GM21390 (cell line): ENCODE data around the gene POLR2I.
"Not testable (repeated sequence)": the region's sequence is repeated elsewhere in the genome, so short reads cannot be mapped to it uniquely, and the experiment has no call there.

Experiments used
- ATAC-seq: cut with Tn5 transposase; IDR thresholded peaks from one replicate; pipeline ENCODE4 v1.9.1; 2021; ENCODE audit not compliant: unreplicated experiment

POLR2I gene

DNA sequence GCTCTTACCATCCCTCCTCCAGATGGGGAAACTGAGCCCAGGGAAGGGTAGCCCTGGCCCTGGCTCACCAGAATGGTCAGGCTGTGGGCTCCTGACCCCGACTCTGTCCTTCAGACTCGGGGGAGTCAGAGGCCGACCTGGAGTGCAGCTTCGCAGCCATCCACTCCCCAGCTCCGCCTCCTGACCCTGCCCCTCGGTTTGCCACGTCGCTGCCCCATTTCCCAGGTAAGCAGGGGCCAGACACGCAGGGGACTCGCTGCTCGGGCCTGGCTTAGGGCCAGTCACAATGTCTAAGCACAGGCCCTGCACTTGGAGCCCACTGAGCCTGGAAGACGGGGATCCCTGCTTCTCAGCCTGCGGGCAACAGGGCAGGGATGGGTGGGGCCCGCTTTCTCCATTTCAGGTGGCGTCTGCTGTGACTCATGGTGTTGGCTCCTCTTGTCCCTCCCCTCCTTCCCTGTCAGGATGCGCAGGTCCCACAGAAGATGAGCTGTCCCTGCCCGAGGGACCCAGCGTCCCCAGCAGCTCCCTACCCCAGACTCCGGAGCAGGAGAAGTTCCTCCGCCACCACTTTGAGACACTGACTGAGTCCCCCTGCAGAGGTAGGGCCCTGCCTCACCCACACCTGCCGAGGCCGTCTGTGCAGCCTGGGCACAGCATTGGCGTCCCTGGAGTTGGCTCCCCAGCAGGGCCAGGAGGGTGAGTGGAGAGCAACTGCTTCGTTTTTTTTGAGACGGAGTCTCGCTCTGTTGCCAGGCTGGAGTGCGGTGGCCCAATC is 12.9 kb downstream of the POLR2I start:
- ATAC-seq: no peak

DNA sequence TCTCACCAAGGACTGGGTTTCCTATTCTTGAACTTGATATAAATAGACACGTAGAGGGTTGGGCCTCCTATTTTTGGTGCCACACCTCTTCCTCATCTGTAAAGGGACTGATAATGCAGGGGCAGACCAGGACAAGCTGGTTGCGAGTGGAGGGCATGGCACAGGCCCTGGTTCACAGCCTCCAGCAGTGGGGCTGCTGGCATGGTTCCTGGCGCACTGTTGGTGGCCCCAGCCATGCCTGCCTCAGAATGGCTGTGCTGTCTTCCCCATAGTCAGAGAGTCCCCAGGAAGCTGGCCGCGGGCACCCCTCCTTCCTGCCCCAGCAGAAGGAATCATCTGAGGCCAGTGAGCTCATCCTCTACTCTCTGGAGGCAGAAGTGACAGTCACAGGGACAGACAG is 14.2 kb downstream of the POLR2I start:
- no peak for ATAC-seq

DNA sequence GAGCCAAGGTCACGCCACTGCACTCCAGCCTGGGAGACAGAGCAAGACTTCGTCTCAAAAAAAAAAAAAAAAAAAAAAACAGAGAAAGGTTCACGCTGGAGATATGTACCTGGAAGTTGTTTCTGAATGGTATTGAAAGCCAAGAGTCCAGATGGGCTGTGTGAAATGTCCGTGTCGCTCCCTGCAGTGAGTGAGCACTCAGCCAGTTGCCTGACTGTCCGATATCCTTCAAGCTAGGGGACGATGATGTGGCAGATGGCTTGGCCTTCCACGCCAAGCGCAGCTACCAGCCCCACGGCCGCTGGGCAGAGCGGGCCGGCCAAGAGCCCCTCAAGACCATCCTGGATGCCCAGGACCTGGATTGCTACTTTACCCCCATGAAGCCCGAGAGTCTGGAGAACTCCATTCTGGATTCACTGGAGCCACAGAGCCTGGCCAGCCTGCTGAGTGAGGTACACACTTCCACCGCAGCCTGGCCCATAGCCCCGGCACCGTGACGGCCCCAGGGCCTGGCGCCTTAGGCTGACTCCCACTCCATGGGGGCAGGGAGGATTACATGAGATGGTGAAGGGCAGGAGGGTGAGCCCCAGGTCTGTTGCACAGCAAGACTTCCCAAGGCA is 15.4 kb downstream of the POLR2I start:
- no peak for ATAC-seq

DNA sequence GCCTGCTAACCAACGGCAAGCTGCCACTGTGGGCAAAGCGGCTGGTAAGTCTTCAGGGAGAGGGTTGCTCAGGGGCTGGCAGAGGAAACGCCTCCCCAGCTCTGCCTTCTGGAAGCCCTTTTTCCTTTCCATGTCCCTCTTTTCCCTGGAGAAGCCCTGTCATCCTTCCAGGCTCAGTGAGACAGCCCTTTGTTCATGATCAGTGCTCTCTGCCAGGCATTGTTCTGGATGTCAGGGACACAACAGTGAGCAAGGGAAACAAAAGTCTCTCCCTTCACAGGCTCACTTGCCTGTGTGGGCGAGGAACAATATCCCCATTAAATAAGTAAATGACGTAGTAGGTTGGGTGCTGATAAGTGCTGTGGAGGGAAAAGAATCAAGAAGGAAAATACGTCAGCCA is 17.6 kb downstream of the POLR2I start:
- ATAC-seq: no peak

DNA sequence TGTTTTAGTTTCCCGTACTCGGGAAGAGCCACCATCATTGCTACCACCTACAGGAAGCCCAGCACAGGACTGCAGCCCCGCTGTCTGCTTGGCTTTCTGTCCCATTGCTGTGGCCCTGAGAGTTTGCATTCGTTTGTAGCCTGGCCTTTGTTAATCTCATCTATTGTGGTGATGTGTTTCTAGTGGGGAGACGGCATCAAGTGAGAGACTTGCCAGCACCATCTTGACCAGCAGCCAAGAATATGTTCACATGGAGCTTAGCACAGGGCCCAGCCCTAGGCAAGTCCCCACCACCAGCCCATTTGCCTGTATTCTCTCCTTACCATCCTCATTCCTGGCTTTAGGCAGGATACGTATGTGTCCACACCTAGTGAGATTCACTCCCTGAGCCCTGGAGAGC is 21.0 kb downstream of the POLR2I start:
- ATAC-seq: no peak

DNA sequence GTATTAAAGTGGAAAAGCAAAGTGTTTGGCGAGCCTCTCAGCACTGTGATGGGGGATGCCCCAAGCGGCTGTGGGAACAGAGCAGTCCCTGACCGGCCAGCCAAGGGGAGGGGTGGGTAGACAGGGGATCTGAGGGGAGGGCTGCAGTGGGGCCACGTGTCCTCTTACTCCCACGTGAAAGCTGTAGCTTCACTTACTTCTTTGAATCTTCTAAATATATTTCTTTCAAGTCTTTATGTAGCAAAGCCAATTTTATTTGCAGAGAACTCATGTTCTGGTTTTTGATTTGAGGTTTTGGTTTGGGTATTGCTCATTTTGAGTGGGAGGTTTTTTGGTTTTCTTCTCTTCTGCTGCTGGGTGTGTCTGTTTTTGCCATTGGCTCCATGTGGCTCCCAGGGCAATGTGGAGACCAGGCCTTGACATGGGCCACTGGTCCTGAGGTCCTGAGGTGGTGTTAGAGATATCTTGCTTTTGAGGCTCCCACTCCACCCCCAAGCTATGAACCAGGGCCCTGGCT is 21.5 kb downstream of the POLR2I start:
- ATAC-seq: no peak

DNA sequence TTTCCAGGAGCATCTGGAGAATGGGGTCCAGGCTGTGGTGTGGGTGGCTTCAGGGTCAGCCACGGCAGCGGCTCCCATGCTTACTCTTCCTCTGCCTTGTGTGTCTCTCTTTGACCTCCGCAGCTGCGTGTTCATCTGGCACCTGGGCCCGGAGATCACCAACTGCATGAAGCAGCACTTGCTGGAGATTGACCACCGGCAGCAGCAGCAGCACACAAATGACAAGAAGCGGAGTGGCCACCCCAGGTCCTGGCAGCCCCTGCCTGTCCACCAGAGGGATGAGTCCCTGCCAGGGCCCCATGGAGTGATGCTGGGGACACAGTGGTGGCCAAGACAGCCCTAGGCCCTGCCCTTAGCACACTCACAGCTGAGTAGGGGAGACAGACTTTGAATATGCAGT is 22.1 kb downstream of the POLR2I start:
- no peak for ATAC-seq

DNA sequence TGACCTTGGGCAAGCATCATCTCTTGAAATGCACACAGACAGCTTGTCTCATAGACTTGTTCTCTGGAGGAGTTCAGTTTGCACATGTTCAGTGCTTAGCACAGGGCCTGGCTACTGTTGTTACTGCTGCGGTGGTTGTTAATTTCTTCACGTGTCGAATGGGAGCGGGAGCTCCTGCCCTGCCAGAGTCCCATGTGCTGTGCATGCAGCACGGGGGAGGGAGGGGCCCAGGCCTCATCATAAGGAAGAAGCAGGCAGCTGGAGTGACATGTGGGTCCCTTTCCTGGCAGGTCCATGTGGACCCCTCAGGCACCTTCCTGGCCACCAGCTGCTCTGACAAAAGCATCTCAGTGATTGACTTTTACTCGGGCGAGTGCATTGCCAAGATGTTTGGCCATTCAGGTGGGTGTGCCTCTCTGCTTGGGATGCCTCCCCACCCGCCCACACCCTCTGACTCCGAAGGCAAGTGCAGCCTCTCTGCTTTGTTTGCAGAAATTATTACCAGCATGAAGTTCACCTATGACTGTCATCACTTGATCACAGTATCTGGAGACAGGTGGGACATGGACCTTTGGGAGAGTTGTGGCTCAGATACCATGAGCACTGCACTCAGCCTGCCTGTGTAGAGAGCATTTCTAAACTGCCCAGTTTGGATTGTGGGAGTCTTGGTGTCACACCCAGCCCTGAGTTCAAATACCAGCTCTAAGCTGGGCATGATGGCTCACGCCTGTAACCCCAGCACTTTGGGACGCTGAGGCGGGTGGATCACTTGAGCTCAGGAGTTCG is 23.6 kb downstream of the POLR2I start:
- ATAC-seq: no peak

DNA sequence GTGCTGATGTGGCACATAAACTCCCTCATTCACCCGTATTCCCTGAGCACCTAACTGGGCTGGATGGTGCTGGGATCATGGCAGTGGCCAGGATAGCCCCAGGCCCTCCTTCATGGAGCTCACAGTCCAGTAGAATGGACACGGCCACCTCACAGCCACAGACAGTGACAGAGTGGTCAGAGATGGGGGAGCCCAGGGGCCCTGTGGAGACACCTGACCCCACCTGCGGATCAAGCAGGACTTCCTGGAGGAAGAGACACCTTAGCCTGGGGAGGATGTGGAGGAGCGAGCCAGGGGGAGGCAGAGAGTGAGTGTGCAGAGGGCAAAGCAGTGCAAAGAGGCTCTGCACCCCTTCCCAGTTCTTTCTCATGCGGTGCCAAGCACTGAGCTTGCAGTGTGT is 24.8 kb downstream of the POLR2I start:
- ATAC-seq: no peak

DNA sequence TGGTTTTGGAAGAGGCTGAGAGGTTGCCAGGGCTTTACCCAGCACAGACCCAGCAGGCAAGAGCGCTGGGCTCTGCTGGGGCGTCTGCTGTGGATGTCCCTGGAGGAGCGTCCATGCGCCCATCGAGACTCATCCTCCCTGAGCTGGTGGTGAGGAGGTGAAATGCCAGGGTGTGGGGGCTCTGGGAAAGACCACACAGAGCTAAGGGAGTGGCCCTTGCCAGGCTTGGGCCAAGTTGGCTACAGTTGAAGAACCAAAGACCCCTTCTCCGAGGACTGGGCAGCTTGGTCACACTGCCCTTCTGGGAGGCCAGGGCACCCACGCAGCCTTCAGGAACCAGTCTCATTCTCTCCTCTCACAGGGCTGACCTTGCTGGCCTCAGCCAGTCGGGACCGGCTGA is 28.3 kb downstream of the POLR2I start:
- no peak for ATAC-seq

DNA sequence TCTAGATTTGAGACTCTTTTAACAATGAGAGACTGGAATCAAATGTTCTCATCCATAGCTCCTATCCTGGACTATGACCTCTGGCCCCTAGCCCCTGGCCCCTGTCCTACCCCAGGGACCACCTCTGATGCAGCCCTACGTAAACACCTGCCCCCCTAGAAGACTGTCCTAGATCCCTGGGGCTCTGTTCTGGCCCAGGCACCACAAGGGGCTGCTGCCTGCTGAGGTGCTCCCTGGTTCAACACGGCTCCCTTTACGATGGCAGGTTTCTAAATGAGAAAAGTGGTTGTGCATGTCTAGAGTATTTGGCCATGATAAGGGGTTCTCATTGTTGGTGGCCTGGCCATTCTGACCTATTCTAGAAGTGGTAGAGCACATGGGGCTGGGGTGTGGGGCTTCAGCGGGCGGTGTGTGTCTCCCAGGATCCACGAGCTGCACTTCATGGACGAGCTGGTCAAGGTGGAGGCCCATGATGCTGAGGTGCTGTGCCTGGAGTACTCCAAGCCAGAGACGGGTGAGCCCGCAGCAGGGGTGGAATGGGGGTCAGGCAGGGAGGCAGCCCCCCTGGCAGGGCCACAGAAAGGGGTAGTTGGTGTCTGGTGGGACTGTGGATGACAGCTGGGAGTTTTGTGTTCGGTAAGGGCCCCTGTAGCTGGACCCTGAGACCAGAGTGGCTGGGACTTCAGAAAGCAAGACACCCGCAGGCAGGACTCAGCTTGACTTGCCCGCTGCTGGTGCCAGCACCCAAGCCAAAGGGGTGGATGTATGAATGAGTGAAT is 30.3 kb downstream of the POLR2I start:
- ATAC-seq: no peak

DNA sequence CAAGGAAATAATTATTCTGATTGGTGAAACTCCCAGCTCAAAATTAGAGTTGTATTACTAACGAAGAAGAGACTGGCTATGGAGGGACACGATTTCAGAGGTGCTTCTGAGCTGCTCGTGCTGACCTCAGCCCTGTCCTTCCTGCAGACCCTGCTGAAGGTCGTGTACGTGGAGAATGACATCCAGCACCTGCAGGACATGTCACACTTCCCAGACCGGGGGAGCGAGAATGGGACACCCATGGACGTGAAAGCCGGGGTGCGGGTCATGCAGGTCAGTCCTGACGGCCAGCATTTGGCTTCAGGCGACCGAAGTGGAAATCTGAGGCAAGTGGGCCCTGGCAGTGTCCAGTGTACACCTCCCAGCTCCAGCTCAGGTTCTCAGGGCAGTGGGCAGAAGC is 31.8 kb downstream of the POLR2I start:
- ATAC-seq: no peak

DNA sequence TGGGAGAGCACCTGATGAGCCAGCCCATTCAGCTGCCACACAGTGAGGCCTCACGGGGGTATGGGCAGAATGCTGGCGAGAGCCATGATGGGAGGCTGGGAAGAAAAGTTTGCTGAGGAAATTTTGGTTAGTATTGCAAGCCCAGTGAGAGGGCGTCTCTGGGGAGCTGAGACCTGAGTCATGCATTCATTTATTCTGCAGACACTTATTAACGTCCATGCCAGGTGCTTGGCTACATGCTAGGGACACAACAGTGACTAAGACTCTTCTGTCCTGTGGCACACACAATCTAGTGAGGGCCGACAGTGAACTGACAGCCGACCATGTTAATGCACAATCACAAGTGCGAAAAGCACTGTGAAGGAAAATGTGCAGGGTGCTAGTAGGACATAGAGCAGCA is 32.8 kb downstream of the POLR2I start:
- no peak for ATAC-seq

DNA sequence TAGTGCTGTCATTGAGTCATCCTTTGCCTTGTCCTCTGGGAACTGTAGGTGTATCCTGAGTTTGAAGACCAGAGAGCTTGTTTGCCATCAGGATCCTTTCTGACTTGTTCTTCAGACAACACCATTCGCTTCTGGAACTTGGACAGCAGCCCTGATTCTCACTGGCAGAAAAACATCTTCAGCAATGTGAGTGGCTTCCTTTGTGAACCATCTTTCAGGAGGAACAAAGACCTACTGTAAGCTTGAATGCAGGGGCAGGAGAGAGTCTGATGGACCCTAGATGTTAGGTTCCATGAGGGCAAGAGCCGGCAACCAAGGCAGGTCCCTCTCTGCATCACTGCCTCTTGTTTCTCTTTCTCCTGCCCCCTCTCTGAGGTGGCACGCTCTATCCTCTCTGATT is 33.3 kb downstream of the POLR2I start:
- no peak for ATAC-seq

DNA sequence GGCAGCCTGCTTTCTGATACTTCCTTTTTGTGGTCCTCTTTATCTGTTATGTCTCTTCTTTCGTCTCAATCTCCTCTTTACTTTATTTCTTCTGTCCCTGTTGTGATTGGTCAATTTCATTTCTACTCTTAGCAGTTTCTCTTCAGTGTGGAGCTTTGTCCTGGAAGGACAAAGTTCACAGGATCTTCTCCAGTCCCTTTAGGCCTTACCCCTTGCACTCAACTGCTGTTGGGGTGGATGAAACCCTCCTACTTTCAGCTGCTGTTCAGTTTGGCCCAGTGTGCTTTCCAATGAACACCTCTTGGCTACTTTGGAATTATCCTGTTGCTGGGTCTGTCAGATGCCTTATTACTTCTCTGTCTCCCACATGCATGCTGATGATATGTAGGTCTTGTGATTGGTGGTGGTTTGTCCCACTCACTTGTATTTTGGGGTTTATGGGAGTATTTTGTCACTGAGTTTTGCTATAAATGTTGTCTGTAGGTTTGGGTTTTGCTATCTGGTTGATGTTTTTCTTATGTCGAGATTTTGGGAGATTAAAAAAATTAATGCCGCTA is 35.2 kb downstream of the POLR2I start:
- ATAC-seq: no peak

DNA sequence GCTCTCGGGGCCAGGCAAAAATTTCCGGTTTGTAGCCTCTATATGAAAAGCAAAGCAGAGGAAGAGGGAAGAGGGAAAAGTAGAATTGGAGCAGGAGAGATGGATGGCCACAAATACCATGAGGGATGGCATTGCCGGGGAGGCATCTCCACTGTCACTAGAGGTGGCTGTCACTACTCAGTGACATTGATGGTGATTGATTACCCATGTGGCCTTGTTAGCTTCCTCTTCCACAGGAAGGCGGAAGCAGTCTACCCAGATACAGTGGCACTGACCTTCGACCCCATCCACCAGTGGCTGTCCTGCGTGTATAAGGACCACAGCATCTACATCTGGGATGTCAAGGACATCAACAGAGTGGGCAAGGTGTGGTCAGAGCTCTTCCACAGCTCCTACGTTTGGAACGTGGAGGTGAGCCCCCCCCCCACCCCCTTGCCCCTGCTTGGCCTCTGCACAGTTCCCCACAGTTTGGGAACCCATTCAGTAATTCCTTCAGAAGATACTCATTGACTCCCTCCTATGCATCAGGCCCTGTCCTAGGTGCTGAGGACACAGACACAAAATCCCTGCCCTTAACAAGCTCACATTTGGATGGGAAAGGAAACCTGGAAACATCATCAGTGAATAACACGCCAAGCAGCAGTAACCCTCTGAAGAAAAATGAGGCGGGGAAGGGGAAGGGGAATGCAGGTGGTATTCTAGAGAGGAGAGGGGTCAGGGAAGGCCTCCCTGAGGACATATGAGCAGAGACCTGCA is 41.4 kb downstream of the POLR2I start:
- ATAC-seq: no peak

DNA sequence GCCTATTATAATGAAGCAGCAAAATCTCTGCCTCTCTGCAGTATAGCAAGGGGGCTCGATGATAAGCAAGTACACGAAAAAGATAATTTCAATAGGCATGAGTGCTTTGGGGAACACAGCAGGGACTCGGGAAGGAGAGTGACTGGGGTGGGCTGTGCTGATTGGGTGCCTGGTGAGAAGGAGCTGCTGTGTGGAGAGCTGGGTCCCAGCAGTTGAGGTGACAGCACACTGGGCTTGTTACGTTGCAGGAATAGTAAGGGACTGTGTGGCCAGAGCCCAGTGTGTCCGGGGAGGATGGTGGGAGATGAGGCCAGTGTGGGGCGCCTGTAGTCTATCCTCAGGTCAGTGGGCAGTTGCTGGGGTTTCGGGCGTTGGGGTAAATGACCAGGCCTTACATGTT is 42.6 kb downstream of the POLR2I start:
- ATAC-seq: no peak

DNA sequence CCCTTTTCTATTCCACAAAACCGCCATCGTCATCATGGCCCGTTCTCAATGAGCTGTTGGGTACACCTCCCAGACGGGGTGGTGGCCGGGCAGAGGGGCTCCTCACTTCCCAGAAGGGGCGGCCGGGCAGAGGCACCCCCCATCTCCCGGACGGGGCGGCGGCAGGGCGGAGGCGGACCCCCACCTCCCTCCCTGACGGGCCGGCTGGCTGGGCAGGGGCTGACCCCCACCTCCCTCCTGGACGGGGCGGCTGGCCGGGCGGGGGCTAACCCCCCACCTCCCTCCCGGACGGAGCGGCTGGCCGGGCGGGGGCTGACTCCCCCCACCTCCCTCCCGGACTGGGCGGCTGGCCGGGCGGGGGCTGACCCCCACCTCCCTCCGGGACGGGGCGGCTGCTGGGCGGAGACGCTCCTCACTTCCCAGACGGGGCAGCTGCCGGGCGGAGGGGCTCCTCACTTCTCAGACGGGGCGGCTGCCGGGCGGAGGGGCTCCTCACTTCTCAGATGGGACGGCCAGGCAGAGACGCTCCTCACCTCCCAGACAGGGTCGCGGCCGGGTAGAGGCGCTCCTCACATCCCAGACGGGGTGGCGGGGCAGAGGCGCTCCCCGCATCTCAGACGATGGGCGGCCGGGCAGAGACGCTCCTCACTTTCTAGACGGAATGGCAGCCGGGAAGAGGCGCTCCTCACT is 45.7 kb downstream of the POLR2I start:
- ATAC-seq: not testable (repeated sequence)

DNA sequence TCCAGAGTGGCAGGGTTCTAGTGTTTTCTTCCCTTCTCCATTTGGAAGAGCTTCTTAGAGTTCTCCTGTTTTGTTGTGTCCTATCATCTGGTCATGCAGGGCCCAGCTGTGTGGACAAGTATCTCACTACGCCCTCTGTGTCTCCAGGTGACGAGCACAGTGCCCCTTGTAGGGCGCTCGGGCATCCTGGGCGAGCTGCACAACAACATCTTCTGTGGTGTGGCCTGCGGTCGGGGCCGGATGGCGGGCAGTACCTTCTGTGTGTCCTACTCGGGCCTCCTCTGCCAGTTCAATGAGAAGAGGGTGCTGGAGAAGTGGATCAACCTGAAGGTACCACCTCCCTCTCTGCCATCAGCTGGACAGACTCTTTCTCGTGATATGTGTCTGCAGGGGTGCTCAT is 47.0 kb downstream of the POLR2I start:
- ATAC-seq: no peak

DNA sequence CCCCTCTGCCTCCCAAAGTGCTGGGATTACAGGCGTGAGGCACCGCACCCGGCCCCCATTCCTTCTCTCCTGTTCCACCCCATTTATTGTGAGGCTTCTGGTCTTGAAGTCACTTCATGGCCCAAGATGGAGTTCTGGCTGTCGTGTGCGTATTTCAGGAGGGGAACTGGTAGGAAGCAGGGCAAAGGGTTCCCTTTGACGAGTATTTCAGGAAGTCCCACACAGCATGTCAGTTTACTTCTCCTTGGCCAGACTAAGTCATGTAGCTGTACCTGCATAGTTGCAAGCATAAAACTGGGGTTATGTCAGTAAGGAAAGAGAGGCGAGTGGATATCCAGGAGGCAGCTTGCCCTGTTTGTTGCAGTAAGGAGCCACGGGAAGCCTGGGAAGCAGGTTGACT is 49.8 kb downstream of the POLR2I start:
- ATAC-seq: no peak
